Left renal pelvis (tissue), 4 donors: Measurements from ENCODE around the gene PPP2R2C. TPM values are rescaled to one million over a fixed set of nuclear protein-coding genes. Genes with fewer than 3 reads are reported as not detected.

ENCODE experiments used
- DNase-seq, 4 donors: peaks; one replicate each; pipeline ENCODE4 v3.0.0-alpha.2; 2013; ENCODE audit warnings: low read depth in 4 of 4, low spot score in 3 of 4
- polyA plus RNA-seq, 4 donors: library from polyadenylated mRNA; unstranded; fragments of 120-200 nt; gene quantifications; one replicate each; pipeline ENCODE4 v1.2.1, GENCODE V29; 2013; ENCODE audit not compliant: insufficient read length in 4 of 4

Gene PPP2R2C
- polyA plus RNA-seq: 1 to 10 TPM in 1 of 4 donors, under 1 TPM in 3; 0.40 to 1.6 (median 0.69) TPM

- no peak for DNase-seq
Observed at GRCh38 chr4:6472387-6473263, at the start of gene PPP2R2C. Gene PPP2R2C (minus strand): TSS chr4:6472614. CDS start chr4:6472229, 385 bp downstream.

GRCh38 chr4:6520978-6521377 lies 48.6 kb upstream of the PPP2R2C start:
- DNase-seq: no peak

DNA sequence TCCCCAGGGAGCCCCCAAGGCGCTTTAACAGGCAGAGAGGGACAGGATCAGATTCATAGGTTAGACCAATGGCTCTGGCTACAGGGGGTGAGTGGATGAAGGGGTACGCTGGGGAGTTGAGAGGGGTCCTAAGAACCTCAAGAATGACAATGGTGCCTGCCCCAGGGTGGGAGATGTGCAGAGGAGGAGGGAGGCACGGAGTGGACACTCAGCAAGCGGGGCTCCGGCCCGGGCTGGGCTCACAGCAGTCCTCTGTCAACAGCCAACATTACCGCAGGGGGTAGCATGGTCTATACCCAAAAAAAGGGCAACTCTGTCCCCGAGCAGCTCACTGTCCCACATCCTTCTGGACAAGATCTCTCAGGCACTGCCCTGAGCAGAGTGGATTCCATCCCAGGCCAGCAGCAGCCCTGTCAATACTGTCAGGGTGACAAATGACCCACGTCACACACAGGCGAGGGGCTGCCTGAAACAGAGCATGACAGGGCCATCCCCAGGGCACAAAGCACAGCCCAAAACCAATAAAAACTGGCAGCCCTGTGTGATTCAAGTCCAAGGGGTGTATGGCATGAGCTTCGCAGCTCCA lies 47.7 kb upstream of the PPP2R2C start:
- no peak for DNase-seq

DNA sequence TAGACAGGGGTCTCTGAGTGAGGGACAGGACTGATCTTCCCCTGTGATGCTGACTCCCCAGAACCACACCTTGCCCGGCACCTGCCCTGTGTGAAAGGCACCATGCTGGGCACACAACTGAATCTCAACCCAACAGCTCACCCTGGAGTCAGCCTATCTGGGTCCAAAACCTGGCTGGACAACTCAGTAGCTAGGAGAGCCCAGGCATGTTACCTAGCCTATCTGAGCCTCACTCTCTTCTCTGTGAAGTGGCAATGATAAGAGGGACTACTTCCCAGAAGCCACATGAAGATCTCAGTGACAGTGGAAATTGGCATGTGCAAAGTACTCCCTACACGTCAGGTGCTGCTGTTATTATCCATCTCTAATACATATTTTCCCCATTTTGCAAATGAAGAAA lies 44.8 kb upstream of the PPP2R2C start:
- no peak for DNase-seq

DNA sequence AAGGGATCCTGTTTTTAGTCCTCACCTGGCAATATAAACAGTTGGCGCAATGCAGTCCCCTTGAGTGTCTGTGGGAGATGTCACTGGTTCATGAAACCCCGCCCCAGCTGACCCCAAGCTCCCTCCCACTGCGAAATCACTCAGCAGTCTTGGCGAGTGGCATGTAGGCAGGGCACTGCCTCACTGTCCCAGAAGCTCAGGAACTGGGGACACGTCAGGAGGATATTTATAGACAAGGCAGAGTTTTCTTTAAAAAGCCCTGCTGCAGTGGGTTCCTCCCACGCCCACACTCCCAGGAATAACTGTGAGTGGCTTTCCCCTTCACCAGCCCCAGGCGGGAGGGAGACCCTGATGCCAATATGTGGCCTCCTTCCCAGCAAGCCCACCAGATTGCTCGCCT lies 44.3 kb upstream of the PPP2R2C start:
- DNase-seq: no peak

DNA sequence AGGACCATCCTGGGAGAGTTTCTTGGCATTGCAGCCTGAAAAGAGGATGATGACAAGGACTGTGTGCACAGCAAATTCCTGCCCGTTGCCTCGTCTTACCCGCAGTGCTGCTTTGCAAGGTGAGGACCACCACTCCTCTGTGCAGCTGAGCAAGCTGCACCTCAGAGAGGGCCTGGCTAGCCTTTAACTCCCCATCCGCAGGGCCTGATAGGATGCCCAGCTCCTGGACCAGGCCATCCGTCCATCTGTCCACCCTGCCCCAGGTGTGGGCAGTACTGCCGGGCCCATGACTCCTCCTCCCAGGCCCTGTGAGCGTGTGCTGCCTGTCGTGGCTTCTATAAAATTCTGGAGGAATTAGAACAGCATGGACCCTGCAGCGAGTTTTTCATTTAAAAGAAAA lies 43.9 kb upstream of the PPP2R2C start:
- no peak for DNase-seq

GRCh38 chr4:6513678-6514077 lies 41.3 kb upstream of the PPP2R2C start:
- no peak for DNase-seq

- DNase-seq: no peak
Observed at GRCh38 chr4:6509587-6509986, 37.2 kb upstream of the PPP2R2C start.

GRCh38 chr4:6507345-6507744 lies 34.9 kb upstream of the PPP2R2C start:
- DNase-seq: no peak

DNA sequence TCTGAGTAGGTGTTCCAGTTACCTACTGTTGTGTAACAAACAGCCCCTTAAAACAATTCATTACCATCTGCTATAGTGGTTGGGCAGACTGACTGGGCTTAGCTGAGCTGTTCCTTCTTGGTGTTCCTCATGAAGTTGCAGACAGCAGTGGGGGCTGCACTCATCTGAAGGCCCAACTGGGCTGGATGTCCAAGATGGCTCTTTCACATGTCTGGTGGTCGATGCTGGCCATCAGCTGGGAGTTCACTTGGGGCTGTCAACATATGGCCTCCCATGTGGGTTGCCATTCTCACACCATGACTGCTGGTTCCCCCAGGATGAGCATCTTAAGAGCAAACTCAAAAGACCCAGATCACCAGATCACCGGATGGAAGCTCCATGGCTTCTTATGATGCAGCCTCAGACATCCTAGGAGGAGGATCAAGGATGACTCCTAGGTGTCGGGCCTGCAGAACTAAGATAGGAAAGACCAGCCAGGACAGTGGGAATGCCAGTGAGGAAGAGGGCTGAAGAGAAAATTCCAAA lies 34.3 kb upstream of the PPP2R2C start:
- no peak for DNase-seq

DNA sequence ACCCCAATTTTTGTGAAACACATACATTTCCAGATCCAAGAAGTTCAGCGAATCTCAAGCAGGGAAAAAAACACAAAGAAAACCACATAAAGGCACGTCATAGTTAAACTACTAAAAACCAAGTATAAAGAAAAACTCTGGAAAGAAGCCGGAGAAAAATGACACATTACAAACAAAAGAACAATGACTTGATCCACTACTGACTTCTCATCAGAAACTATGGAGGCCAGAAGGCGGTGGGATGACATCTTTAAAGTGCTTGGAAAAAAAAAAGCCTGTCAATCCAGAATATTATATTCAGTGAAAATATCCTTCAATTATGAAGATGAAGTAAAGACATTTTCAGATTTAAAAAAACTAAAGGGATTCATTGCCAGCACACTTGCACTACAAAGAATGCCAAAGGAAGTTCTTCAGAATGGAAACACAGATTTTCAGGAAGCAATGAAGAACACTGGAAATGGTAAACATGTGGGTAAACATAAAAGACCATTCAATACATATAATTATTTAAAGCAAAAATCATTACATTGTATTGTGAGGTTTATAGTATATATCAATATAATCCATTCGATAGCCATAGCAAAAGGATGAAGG lies 32.6 kb upstream of the PPP2R2C start:
- DNase-seq: no peak

GRCh38 chr4:6502747-6503465 lies 30.5 kb upstream of the PPP2R2C start:
- no peak for DNase-seq

GRCh38 chr4:6502147-6502546 lies 29.7 kb upstream of the PPP2R2C start:
- no peak for DNase-seq

DNA sequence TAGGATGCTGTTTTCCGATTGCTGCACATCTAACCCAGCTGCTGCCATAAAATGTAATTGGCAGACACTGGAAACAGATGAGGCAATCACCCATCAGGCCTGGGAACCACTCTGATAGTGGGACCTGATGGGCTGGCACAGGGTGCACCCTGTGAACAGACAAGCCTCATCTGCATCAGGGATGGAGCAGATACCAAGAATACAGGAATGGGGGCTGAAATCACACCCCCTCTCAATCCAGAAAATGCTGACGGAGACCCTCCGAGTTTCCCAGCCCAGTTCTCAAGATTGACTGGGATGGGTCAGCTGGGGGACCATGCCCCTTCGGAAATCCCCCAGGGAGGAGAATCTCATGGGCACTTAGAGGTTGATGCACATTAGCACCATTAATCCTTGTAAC lies 28.8 kb upstream of the PPP2R2C start:
- no peak for DNase-seq

GRCh38 chr4:6500481-6501140 lies 28.2 kb upstream of the PPP2R2C start:
- DNase-seq: no peak

GRCh38 chr4:6499238-6499600 lies 26.8 kb upstream of the PPP2R2C start:
- no peak for DNase-seq

DNA sequence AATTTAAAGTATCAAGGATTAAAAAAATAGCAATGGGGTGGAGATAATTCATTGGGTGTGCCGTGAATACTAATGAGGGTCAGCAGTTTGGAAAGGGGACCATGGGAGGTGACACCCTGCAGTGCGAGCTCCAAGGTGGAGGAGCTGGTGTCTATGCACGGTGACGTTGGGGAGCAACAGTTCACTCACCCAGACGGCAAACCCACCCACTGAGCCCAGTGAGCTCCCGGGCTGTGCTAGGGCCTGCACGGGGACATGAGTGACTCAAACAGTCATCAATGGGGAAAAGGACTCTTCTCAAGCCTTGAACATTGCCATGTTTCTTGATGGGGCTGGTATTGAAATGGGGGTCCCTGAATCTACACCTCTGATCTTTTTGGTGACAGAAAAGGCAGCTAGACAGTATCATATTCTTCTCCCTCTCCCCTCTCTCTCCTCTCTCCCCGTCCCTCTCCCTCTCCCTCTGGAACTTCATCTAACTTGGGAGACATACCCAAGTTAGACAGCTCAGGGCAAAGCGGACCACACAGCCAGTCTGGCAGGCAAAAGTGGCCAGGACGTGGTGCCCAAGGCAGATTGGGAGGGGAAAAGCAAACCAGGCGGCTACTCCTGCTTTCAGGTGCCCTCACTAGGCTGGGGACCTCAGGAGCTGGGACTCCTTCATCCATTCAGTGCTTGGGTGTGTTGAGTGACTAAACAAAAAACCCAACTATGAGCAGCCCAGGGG lies 26.3 kb upstream of the PPP2R2C start:
- no peak for DNase-seq

DNA sequence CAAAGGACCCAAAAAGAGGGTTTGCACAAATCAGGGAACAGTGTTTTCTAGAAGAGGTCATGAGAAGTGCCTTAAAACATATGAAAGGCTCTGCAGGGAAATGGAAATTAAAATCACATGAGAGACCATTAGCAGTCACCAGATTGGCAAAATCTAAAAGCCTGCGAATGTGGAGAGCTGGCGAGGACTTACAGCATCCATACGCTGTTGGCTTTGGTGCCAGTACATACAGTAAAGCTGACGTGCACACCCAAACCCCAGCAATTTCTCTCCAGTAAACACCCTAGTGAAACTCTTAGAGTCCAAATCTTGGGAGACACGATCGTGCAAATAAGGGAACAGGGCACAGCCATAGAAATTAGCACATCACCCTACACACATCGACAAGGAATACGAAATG lies 25.4 kb upstream of the PPP2R2C start:
- no peak for DNase-seq

- DNase-seq: no peak
Observed at GRCh38 chr4:6495736-6496135, 23.3 kb upstream of the PPP2R2C start.

DNA sequence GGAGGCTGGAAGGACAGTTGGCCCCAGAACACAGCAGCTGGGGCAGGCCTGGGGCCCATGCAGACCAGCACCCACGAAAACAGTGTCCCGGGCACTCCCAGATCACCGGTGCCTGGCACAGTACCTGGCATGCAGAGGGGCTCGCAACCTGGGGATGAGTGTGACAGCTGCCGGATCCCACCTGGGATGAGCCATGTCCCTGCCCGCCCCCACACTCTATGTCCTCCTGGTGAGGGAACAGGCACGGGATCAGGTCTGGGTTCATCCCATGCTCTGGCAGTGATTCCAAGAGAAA lies 22.8 kb upstream of the PPP2R2C start:
- DNase-seq: no peak
